D721Med (cell line): Measurements from ENCODE around the gene CMIP.

Experiments
- DNase-seq: peaks from one replicate; pipeline ENCODE4 v3.0.0; 2011; ENCODE audit warnings: low spot score; ENCODE audit not compliant: insufficient read length
- FAIRE-seq: peaks from 2 replicates; lab custom pipeline; 2011; peaks lifted over from hg19 to GRCh38; lab: Jason Lieb, UNC
- TF ChIP-seq, protein P1 (sequence below): IDR thresholded peaks from 2 replicates; pipeline ENCODE4 v1.5.1; 2012; ENCODE audit warnings: mild to moderate bottlenecking, control low read depth; ENCODE audit not compliant: insufficient read depth; ENCODE audit errors: missing control alignments

The CMIP gene

GRCh38 chr16:81478876-81479511, 34.4 kb downstream of the CMIP start:
- DNase-seq (no peak), FAIRE-seq (no peak)
- TF ChIP-seq, protein P1, sequence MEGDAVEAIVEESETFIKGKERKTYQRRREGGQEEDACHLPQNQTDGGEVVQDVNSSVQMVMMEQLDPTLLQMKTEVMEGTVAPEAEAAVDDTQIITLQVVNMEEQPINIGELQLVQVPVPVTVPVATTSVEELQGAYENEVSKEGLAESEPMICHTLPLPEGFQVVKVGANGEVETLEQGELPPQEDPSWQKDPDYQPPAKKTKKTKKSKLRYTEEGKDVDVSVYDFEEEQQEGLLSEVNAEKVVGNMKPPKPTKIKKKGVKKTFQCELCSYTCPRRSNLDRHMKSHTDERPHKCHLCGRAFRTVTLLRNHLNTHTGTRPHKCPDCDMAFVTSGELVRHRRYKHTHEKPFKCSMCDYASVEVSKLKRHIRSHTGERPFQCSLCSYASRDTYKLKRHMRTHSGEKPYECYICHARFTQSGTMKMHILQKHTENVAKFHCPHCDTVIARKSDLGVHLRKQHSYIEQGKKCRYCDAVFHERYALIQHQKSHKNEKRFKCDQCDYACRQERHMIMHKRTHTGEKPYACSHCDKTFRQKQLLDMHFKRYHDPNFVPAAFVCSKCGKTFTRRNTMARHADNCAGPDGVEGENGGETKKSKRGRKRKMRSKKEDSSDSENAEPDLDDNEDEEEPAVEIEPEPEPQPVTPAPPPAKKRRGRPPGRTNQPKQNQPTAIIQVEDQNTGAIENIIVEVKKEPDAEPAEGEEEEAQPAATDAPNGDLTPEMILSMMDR, result no peak

GRCh38 chr16:81480606-81481206, 36.1 kb downstream of the CMIP start:
- no peak for FAIRE-seq
- TF ChIP-seq, protein P1, result no peak

GRCh38 chr16:81481207-81481821, 36.7 kb downstream of the CMIP start:
- DNase-seq, result no peak
- no peak for FAIRE-seq
- TF ChIP-seq, protein P1, result no peak

More at GRCh38 chr16:81480606-81481206, 36.1 kb downstream of the CMIP start:
- no peak for DNase-seq

DNA sequence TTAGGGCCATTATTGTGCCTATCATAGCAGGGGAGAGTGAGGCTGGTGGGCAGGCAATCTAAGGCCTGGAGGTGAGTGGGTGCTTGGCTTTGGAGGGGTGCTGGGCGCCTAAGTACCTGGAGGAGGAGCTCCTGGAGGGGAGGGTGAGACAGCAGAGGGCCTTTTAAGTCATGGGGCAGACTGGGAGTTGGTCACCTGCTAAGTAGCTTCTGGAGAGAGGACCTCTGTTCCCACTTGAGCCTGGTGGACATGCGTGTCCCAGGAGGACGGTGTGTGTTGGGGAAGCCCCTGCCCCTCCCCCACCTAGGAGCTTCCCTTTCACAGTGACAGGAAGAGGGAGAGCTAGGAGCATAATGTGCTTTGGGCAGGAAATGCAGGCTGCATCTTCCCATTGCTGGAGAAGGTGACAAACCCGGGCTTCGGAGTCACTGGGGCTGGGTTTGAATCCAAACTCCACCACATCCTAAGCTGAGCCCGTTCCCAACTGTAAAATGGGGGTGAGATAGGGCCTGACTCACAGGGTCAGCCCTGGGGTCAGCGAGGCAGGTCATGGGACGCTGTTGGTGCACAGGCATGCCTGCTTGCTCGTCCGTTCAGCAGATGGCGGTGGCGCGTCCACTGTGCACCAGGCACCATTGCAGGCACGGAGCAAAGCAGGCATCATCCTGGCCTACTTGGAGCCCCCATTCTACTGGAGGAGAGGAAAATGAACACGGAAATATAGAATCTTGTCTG, 37.9 kb downstream of the CMIP start:
- DNase-seq (no peak), FAIRE-seq (no peak)
- TF ChIP-seq, protein P1, result no peak

DNA sequence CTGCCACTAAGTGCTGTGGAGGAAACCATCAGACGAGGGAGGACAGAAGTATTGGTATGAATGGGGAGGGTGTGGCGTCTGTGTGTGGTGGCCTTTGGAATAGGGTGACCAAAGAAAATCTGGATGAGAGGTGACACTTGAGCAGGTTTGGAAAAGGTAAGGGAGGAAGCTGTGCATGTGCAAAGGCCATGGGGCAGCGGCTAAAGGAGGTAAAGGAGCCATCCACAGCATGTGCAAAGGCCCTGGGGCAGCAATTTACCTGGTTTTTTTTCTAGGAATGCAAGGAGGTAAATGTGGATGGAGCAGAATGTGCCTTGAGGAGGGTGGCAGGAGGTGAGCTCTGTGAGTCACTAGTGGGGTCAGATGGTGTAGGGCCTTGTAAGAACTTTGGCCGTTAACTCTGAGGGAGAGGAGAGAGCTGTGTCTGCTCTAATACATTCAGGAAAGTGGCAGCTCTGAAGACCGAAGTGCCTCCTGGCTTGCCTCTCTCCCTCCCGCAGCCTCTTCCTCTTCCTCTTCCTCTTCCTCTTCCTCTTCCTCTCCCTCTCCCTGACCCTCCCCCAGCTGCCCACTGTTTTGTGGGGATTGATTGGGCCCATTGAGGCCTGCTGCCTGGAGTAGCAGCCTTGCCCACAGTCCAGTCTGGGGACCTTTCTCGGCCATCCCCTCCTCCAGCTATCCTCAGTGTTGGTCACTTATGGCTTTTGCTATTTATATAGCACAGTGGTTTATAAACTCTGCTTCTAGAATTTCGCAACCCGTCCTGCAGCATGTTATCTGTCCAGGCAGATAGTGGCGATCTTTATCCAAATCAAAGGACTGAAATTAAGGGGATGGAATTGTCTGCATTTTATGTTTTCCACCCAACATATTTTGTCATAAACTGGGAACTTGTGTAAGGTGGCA, 38.7 kb downstream of the CMIP start:
- FAIRE-seq (no peak), DNase-seq (no peak)
- TF ChIP-seq, protein P1, result no peak

- DNase-seq (no peak), FAIRE-seq (no peak)
- TF ChIP-seq, protein P1, result no peak
These were observed 39.5 kb downstream of the CMIP start for GRCh38 chr16:81483970-81484595.
